NB4 (cell line): ENCODE results near the gene TAP1.

Experiments
- MYC ChIP-seq: IDR thresholded peaks from 2 replicates; pipeline ENCODE4 v1.6.1; 2011; ENCODE audit warnings: low read depth, low read length
- POLR2A ChIP-seq: IDR thresholded peaks from 2 replicates; pipeline ENCODE4 v1.6.1; 2011; ENCODE audit warnings: mild to moderate bottlenecking; ENCODE audit not compliant: insufficient read length; ENCODE audit errors: extremely low read depth
- TF ChIP-seq, protein P1 (sequence below): IDR thresholded peaks from one replicate; pipeline ENCODE4 v1.5.1; 2012; ENCODE audit warnings: low read depth, low read length

DNA sequence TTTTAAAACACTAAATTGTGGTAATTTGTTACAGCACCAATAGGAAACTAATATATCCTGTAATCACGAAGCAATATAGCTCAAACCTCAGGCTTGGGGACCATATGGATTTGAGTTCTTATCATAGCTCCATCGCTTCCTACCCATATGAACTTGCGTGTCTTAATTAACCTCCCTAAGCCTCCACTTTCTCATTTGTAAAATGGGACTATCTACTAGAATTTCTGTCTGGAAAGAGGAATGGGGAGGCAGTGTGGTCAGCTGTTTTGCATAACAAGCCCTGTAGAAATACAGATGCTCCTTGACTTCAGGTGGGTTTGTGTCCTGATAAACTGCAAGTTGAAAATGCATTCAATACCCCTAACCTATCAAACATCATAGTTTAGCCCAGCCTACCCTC is 53.8 kb downstream of the TAP1 start:
- TF ChIP-seq, protein P1, sequence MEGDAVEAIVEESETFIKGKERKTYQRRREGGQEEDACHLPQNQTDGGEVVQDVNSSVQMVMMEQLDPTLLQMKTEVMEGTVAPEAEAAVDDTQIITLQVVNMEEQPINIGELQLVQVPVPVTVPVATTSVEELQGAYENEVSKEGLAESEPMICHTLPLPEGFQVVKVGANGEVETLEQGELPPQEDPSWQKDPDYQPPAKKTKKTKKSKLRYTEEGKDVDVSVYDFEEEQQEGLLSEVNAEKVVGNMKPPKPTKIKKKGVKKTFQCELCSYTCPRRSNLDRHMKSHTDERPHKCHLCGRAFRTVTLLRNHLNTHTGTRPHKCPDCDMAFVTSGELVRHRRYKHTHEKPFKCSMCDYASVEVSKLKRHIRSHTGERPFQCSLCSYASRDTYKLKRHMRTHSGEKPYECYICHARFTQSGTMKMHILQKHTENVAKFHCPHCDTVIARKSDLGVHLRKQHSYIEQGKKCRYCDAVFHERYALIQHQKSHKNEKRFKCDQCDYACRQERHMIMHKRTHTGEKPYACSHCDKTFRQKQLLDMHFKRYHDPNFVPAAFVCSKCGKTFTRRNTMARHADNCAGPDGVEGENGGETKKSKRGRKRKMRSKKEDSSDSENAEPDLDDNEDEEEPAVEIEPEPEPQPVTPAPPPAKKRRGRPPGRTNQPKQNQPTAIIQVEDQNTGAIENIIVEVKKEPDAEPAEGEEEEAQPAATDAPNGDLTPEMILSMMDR = no peak
- TF ChIP-seq MYC (no peak), POLR2A (no peak)
